AG09309 (cell line): ENCODE data around the gene DCHS2.

Experiments
- DNase-seq: peaks from one replicate; pipeline ENCODE4 v3.0.0-alpha.2; 2010; ENCODE audit warnings: low read depth
- H3K4me3 ChIP-seq: 2 replicates; pipeline ENCODE4 v1.5.1; 2011; ENCODE audit warnings: mild to moderate bottlenecking, low read depth, low read length, moderate library complexity; ENCODE audit not compliant: control insufficient read depth
- CTCF ChIP-seq: IDR thresholded peaks from 2 replicates; pipeline ENCODE4 v1.5.1; 2011; ENCODE audit warnings: mild to moderate bottlenecking, low read depth, low read length, inconsistent platforms; ENCODE audit not compliant: insufficient read depth, control insufficient read depth; ENCODE audit errors: missing control alignments

The DCHS2 gene

GRCh38 chr4:154314248-154314647, 177.4 kb downstream of the DCHS2 start:
- TF ChIP-seq CTCF: peak; percentile 57
- no peak overlapping the region for H3K4me3 ChIP-seq
- DNase-seq: peak; percentile 29

GRCh38 chr4:154313004-154313585, 178.5 kb downstream of the DCHS2 start:
- TF ChIP-seq CTCF: no peak
- no peak for DNase-seq
- H3K4me3 ChIP-seq: no peak overlapping the region

GRCh38 chr4:154312246-154312645, 179.4 kb downstream of the DCHS2 start:
- no peak overlapping the region for H3K4me3 ChIP-seq
- no peak for TF ChIP-seq CTCF
- DNase-seq: no peak

GRCh38 chr4:154310578-154310977, 181.0 kb downstream of the DCHS2 start:
- no peak for DNase-seq
- H3K4me3 ChIP-seq: no peak overlapping the region

GRCh38 chr4:154308207-154308606, 183.4 kb downstream of the DCHS2 start:
- no peak for DNase-seq
- no peak for TF ChIP-seq CTCF
- H3K4me3 ChIP-seq: no peak overlapping the region

More at GRCh38 chr4:154310578-154310977, 181.0 kb downstream of the DCHS2 start:
- TF ChIP-seq CTCF: no peak

- no peak for TF ChIP-seq CTCF
- DNase-seq: no peak
Measured at GRCh38 chr4:154307451-154307850, 184.1 kb downstream of the DCHS2 start.

GRCh38 chr4:154305616-154306015, 186.0 kb downstream of the DCHS2 start:
- TF ChIP-seq CTCF: no peak
- DNase-seq: no peak
- no peak overlapping the region for H3K4me3 ChIP-seq

More at GRCh38 chr4:154307451-154307850, 184.1 kb downstream of the DCHS2 start:
- H3K4me3 ChIP-seq: no peak overlapping the region
